ENCODE data around the gene METAP2. TPM values are rescaled to one million over a fixed set of nuclear protein-coding genes. Genes with fewer than 3 reads are reported as not detected.

The METAP2 gene
- total and polyA plus RNA-seq, 2 donors (not counting 3 experiments of a cell fraction or from before 2014, with no cell fraction given), result 28.5 to 105 TPM

DNA sequence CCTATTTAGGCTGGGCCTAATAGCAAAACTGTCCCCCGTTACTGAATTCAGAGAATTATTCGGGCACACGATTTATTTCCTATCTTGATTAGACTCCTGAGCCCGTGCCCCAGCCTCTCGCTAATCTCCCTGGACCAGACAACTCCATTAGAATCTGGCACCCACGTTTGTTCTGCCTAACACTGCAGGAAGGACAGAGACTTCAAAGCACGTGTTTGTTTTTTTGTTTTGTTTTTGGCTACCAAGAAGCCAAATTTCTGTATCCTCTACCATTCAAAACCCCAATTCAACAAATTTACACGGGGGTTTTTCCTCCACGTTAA lies 72.5 kb downstream of the METAP2 start:
- Histone ChIP-seq H3K27ac (ENCODE audit: insufficient read depth, low read depth, low read length) (no peak overlapping the region), H3K36me3 (ENCODE audit: control insufficient read depth in 2 of 2, extremely low read depth in 1 of 2, insufficient read depth in 2 of 2, low read length in 2 of 2) (no peaks in the 10 kb centered on the region), H3K4me1 (ENCODE audit: control insufficient read depth, extremely low read depth, insufficient read depth, low read length) (peaks cover 19% of the 10 kb centered on the region), H3K9me3 (replicated peaks; ENCODE audit: control insufficient read depth, insufficient read depth, low read length) (peaks cover 2% of the 10 kb centered on the region), H2AFZ (ENCODE audit: low read depth, low read length) (no peak overlapping the region), H3K9me1 (replicated peaks; ENCODE audit: control insufficient read depth, extremely low read depth, insufficient read depth, low read length) (no peaks in the 10 kb centered on the region), H4K20me1 (replicated peaks; ENCODE audit: control insufficient read depth, extremely low read depth, insufficient read depth, low read length) (no peaks in the 10 kb centered on the region), H3K4me2 (ENCODE audit: insufficient read depth, low read length) (no peak overlapping the region), H3K79me2 (ENCODE audit: control insufficient read depth, insufficient read depth, low read length) (no peaks in the 10 kb centered on the region), H3K4me3 (replicated peaks in 1 of 3; ENCODE audit: insufficient read depth in 1 of 3, low read depth in 1 of 3, low read length in 3 of 3) (no peak overlapping the region), H3K27me3 (ENCODE audit: control insufficient read depth in 2 of 2, insufficient read depth in 2 of 2, low read length in 2 of 2) (peaks cover 4 to 14% of the 10 kb centered on the region in 2 experiments), H3K9ac (replicated peaks; ENCODE audit: extremely low read depth, insufficient read depth, low read length) (no peak overlapping the region)
- BruUV-seq (replicated peaks), result no TSS peak
- FAIRE-seq (no peak), DNase-seq (ENCODE audit: low read depth, low spot score) (no peak)
- POLR2A ChIA-PET, result no interaction called here
- intact Hi-C loops (cut with micrococcal nuclease), result no loop called here
- dilution Hi-C loops (cut with MboI; ENCODE audit: extremely low pct_ligation_motif_present, low sequenced_read_pairs), result no loop called here
- TF ChIP-seq GATA2 (IDR thresholded peaks at IDR 0.05; ENCODE audit: insufficient read depth, insufficient read length, low read depth, low read length) (no peak), FOS (IDR thresholded peaks at IDR 0.05; ENCODE audit: borderline replicate concordance, insufficient read depth, low read length) (no peak), POLR2A (IDR thresholded peaks at IDR 0.05; ENCODE audit: low read depth, low read length) (no peak), EZH2 (IDR thresholded peaks at IDR 0.05; ENCODE audit: borderline replicate concordance, low read depth, low read length, severe bottlenecking) (no peak), MYC (IDR thresholded peaks at IDR 0.05; ENCODE audit: low read depth, low read length) (no peak), JUN (IDR thresholded peaks at IDR 0.05; ENCODE audit: borderline replicate concordance, insufficient read depth, insufficient read length, low read depth) (no peak), POLR2AphosphoS5 (IDR thresholded peaks at IDR 0.05; ENCODE audit: insufficient read depth, low read depth, low read length) (no peak)
- TF ChIP-seq, protein P1, sequence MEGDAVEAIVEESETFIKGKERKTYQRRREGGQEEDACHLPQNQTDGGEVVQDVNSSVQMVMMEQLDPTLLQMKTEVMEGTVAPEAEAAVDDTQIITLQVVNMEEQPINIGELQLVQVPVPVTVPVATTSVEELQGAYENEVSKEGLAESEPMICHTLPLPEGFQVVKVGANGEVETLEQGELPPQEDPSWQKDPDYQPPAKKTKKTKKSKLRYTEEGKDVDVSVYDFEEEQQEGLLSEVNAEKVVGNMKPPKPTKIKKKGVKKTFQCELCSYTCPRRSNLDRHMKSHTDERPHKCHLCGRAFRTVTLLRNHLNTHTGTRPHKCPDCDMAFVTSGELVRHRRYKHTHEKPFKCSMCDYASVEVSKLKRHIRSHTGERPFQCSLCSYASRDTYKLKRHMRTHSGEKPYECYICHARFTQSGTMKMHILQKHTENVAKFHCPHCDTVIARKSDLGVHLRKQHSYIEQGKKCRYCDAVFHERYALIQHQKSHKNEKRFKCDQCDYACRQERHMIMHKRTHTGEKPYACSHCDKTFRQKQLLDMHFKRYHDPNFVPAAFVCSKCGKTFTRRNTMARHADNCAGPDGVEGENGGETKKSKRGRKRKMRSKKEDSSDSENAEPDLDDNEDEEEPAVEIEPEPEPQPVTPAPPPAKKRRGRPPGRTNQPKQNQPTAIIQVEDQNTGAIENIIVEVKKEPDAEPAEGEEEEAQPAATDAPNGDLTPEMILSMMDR (IDR thresholded peaks at IDR 0.05; ENCODE audit: extremely low read depth in 1 of 2, insufficient read depth in 1 of 2, low read depth in 1 of 2, low read length in 2 of 2), result no peak
- TF ChIP-seq, protein P2, sequence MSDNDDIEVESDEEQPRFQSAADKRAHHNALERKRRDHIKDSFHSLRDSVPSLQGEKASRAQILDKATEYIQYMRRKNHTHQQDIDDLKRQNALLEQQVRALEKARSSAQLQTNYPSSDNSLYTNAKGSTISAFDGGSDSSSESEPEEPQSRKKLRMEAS (IDR thresholded peaks at IDR 0.05; ENCODE audit: insufficient read depth, insufficient read length), result no peak
- CTCF ChIA-PET, result interaction anchor here (0.9 to 1.8 kb wide), 2 partner anchors 12 kb away, joined by 5 to 10 read pairs; no protein-coding TSS in a partner anchor

Measured in endothelial cell of umbilical vein (primary cell).